Trophoblast cell (in vitro differentiated cells and primary cell): Measurements from ENCODE around the gene NDUFAF8.

Source experiments
- DNase-seq, 2 donors: peaks; one replicate each; pipeline ENCODE4 v3.0.0-alpha.2; 2016
- H2AFZ ChIP-seq: 2 replicates; pipeline ENCODE4 v1.6.1; 2013; ENCODE audit warnings: low read length, moderate library complexity, mild to moderate bottlenecking; ENCODE audit not compliant: insufficient read depth, poor library complexity
- H2AK5ac ChIP-seq: 2 replicates; pipeline ENCODE4 v1.6.1; 2013; ENCODE audit warnings: mild to moderate bottlenecking, low read length
- H2BK120ac ChIP-seq: 2 replicates; pipeline ENCODE4 v1.6.1; 2013; ENCODE audit warnings: low read length, mild to moderate bottlenecking, moderate library complexity; ENCODE audit not compliant: insufficient read depth, poor library complexity
- H2BK12ac ChIP-seq: 2 replicates; pipeline ENCODE4 v1.6.1; 2013; ENCODE audit warnings: mild to moderate bottlenecking, low read length, moderate library complexity
- H2BK5ac ChIP-seq: 2 replicates; pipeline ENCODE4 v1.6.1; 2013; ENCODE audit warnings: low read length, low read depth, moderate library complexity, mild to moderate bottlenecking; ENCODE audit not compliant: poor library complexity
- H3K14ac ChIP-seq: 2 replicates; pipeline ENCODE4 v1.6.1; 2013; ENCODE audit warnings: mild to moderate bottlenecking, low read length
- H3K18ac ChIP-seq: 2 replicates; pipeline ENCODE4 v1.6.1; 2013; ENCODE audit warnings: mild to moderate bottlenecking, low read length
- H3K23ac ChIP-seq: 2 replicates; pipeline ENCODE4 v1.6.1; 2013; ENCODE audit warnings: low read length
- H3K27ac ChIP-seq: 2 replicates; pipeline ENCODE4 v1.5.1; 2013; ENCODE audit warnings: low read depth, mild to moderate bottlenecking, inconsistent platforms, low read length, moderate library complexity
- H3K27me3 ChIP-seq: 2 replicates; pipeline ENCODE4 v1.6.1; 2013; ENCODE audit warnings: inconsistent platforms, mild to moderate bottlenecking, low read length, moderate library complexity; ENCODE audit not compliant: insufficient read depth
- H3K36me3 ChIP-seq, 2 experiments: 1 replicate in 1 of 2; 2 replicates in 1 of 2; pipeline ENCODE4 v1.6.1; 2013; ENCODE audit warnings: low read length in 2 of 2, mild to moderate bottlenecking in 2 of 2, moderate library complexity in 1 of 2; ENCODE audit not compliant: insufficient read depth in 2 of 2, control insufficient read depth in 1 of 2
- H3K4ac ChIP-seq: 2 replicates; pipeline ENCODE4 v1.6.1; 2013; ENCODE audit warnings: low read depth, mild to moderate bottlenecking, low read length, moderate library complexity
- H3K4me1 ChIP-seq, 2 experiments: 1 replicate in 1 of 2; 2 replicates in 1 of 2; pipeline ENCODE4 v1.6.1; 2013; ENCODE audit warnings: low read length in 2 of 2, mild to moderate bottlenecking in 2 of 2, moderate library complexity in 1 of 2; ENCODE audit not compliant: insufficient read depth in 2 of 2, control insufficient read depth in 1 of 2
- H3K4me2 ChIP-seq: 2 replicates; pipeline ENCODE4 v1.6.1; 2013; ENCODE audit warnings: inconsistent platforms, mild to moderate bottlenecking, low read length, moderate library complexity
- H3K4me3 ChIP-seq: 2 replicates; pipeline ENCODE4 v1.5.1; 2013; ENCODE audit warnings: mild to moderate bottlenecking, low read depth, low read length, inconsistent platforms
- H3K79me1 ChIP-seq: one replicate; pipeline ENCODE4 v1.6.1; 2013; ENCODE audit warnings: low read length
- H3K79me2 ChIP-seq: 2 replicates; pipeline ENCODE4 v1.6.1; 2013; ENCODE audit warnings: low read length, mild to moderate bottlenecking; ENCODE audit not compliant: control insufficient read depth, insufficient read depth, poor library complexity
- H3K9ac ChIP-seq: 2 replicates; pipeline ENCODE4 v1.6.1; 2013; ENCODE audit warnings: mild to moderate bottlenecking, low read length
- H3K9me3 ChIP-seq: 2 replicates; pipeline ENCODE4 v1.6.1; 2013; ENCODE audit warnings: low read depth, mild to moderate bottlenecking, control low read depth, inconsistent platforms, low read length; ENCODE audit not compliant: insufficient read depth
- H4K12ac ChIP-seq: 2 replicates; pipeline ENCODE4 v1.6.1; 2013; ENCODE audit warnings: low read depth, mild to moderate bottlenecking, low read length, moderate library complexity
- H4K8ac ChIP-seq: 2 replicates; pipeline ENCODE4 v1.6.1; 2013; ENCODE audit warnings: low read depth, mild to moderate bottlenecking, low read length, moderate library complexity
- H4K91ac ChIP-seq: one replicate; pipeline ENCODE4 v1.6.1; 2013; ENCODE audit warnings: low read depth, mild to moderate bottlenecking, low read length, moderate library complexity
- WGBS: extraction: QIAGEN DNeasy Blood & Tissue Kit; methylation state at CpG from one replicate; pipeline ENCODE4 v1.1.7; 2013; ENCODE audit warnings: missing lambda C conversion rate; ENCODE audit not compliant: insufficient read length, insufficient coverage; ENCODE audit errors: extremely low coverage; 5-methylcytosine and 5-hydroxymethylcytosine counted together

NDUFAF8 gene

GRCh38 chr17:81228420-81228819, 10.7 kb upstream of the NDUFAF8 start:
- no peak overlapping the region for H3K23ac ChIP-seq
- peaks cover 4% of the 10 kb centered on the region for H3K9me3 ChIP-seq
- H3K27ac ChIP-seq, result no peak overlapping the region
- DNase-seq, result peak in 1 of 2 donors; percentile 19
- H2BK12ac ChIP-seq, result no peak overlapping the region
- H3K9ac ChIP-seq, result no peak overlapping the region
- no peak overlapping the region for H3K14ac ChIP-seq
- no peak overlapping the region for H3K18ac ChIP-seq
- H3K4me1 ChIP-seq, result peaks cover 0 to 4% of the 10 kb centered on the region in 2 experiments
- H2BK5ac ChIP-seq, result no peak overlapping the region
- H2BK120ac ChIP-seq, result no peak overlapping the region
- no peak overlapping the region for H3K4ac ChIP-seq
- no peak overlapping the region for H3K4me2 ChIP-seq
- WGBS, result no CpG with 5 or more reads among the region's 9 CpGs
- peaks cover under 1% of the 10 kb centered on the region for H3K79me2 ChIP-seq
- H4K12ac ChIP-seq, result no peak overlapping the region
- peaks cover under 1% of the 10 kb centered on the region for H3K79me1 ChIP-seq
- H3K4me3 ChIP-seq, result no peak overlapping the region
- no peak overlapping the region for H2AFZ ChIP-seq
- H4K8ac ChIP-seq, result no peak overlapping the region
- no peak overlapping the region for H2AK5ac ChIP-seq
- H3K27me3 ChIP-seq, result no peaks in the 10 kb centered on the region
- no peak overlapping the region for H4K91ac ChIP-seq
- H3K36me3 ChIP-seq, result peaks cover 28 to 34% of the 10 kb centered on the region in 2 experiments

DNA sequence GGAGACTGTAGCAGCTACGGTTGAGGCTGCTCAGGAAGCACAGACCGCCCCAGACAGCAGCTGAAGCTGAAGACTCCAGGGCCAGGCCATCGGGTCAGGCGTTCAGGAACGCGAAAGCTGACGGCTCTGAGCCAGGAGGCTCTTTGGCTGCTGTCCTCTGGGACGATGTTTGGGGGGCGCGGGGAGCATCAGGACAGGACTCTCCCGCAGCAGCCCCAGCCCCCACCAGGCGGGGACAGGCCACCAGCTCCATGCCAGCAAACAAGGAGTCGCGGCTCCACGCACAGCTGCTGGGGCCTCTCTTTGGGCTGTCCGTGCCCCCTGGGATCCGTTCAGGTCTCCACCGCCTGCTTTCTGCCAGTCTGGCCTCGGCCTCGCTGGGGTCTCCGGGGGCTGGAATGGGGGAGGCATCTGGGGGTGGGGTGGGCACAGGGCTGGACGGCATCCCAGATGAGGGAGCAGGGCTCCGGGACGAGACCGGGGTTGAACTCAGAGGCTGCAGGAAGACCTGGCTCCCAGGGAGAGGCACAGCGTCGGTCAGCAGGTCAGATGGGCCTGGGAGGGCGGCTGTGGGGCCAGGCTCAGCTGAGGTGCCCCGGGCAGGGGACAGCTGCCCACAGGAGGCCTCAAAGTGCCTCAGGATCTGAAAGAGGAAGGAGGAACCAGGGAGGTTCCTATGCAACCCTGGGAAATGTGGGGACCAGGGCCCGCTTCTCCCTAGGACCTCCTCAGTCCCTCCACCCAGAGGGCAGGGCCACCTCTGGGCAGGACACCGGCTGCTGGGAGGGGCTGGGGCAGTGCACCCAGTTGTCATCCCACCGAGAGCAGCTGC, 10.1 kb upstream of the NDUFAF8 start:
- H3K27ac ChIP-seq, result no peak overlapping the region
- peaks cover 4% of the 10 kb centered on the region for H3K9me3 ChIP-seq
- no peak overlapping the region for H4K91ac ChIP-seq
- H3K4me2 ChIP-seq, result no peak overlapping the region
- no peak overlapping the region for H2BK5ac ChIP-seq
- no peak overlapping the region for H2AFZ ChIP-seq
- H4K8ac ChIP-seq, result no peak overlapping the region
- no peak overlapping the region for H3K14ac ChIP-seq
- H3K79me1 ChIP-seq, result no peaks in the 10 kb centered on the region
- WGBS, result no CpG with 5 or more reads among the region's 32 CpGs
- no peak overlapping the region for H3K4ac ChIP-seq
- H3K4me3 ChIP-seq, result no peak overlapping the region
- no peak overlapping the region for H4K12ac ChIP-seq
- peaks cover 0 to 4% of the 10 kb centered on the region in 2 experiments for H3K4me1 ChIP-seq
- no peak overlapping the region for H3K23ac ChIP-seq
- H3K36me3 ChIP-seq, result peaks cover 30 to 37% of the 10 kb centered on the region in 2 experiments
- no peak overlapping the region for H2BK12ac ChIP-seq
- H3K27me3 ChIP-seq, result no peaks in the 10 kb centered on the region
- H2AK5ac ChIP-seq, result no peak overlapping the region
- H3K79me2 ChIP-seq, result no peaks in the 10 kb centered on the region
- H3K9ac ChIP-seq, result no peak overlapping the region
- no peak overlapping the region for H3K18ac ChIP-seq
- DNase-seq, result no peak
- H2BK120ac ChIP-seq, result no peak overlapping the region

GRCh38 chr17:81229666-81229920, 9.5 kb upstream of the NDUFAF8 start:
- Histone ChIP-seq H3K23ac (no peak overlapping the region), H2BK5ac (no peak overlapping the region), H3K36me3 (peaks cover 30 to 37% of the 10 kb centered on the region in 2 experiments), H3K9ac (no peak overlapping the region), H2AFZ (no peak overlapping the region), H3K14ac (no peak overlapping the region), H2BK120ac (no peak overlapping the region), H3K4me3 (no peak overlapping the region), H4K12ac (no peak overlapping the region), H4K91ac (no peak overlapping the region), H3K79me1 (no peaks in the 10 kb centered on the region), H3K4me1 (peaks cover 0 to 4% of the 10 kb centered on the region in 2 experiments), H2BK12ac (no peak overlapping the region), H2AK5ac (no peak overlapping the region), H3K9me3 (peaks cover 4% of the 10 kb centered on the region), H3K18ac (no peak overlapping the region), H3K27me3 (no peaks in the 10 kb centered on the region), H3K27ac (no peak overlapping the region), H3K4ac (no peak overlapping the region), H3K4me2 (no peak overlapping the region), H3K79me2 (no peaks in the 10 kb centered on the region), H4K8ac (no peak overlapping the region)
- no peak for DNase-seq
- no CpG with 5 or more reads among the region's 14 CpGs for WGBS

DNA sequence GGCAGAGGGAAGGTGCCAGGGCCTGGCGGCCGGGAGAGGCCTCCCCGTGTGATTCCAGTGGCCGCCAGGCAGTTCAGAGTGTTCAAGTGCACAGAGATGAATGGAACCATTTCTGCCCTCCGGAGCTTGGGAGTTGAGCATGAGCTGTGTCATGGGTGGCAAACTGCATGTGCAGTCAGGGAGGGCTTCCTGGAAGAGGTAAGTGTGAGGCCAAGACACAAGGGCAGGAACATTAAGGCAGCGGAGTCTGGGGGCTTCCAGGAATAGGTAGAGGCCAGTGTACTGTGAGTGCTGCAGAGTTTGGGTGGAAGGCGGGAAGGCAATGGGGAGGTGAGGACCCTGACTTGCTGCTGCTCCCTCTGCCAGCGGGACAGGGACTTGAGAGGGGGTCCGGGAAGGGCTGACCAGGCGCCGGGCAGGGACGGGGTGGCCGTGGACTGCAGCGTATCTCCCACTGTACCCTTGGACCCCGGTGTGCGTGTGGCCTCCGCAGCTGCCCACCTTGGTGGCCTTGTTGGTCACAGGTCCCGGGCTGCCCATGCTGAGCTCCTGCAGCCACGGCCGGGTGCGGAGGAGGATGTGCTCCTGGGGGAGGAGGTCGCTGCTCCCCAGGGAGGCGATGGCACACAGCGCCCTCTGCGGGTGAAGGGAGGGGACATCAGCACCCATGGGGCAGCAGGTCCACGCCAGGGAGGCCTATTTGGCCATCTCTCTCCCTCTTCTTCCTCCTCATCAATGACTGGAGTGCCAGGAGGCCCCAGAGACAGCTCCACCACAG, 8.9 kb upstream of the NDUFAF8 start:
- no peak overlapping the region for H2BK12ac ChIP-seq
- no peaks in the 10 kb centered on the region for H3K79me1 ChIP-seq
- H3K14ac ChIP-seq, result no peak overlapping the region
- no peak overlapping the region for H2BK5ac ChIP-seq
- no peak overlapping the region for H3K4me2 ChIP-seq
- no peaks in the 10 kb centered on the region for H3K27me3 ChIP-seq
- H4K12ac ChIP-seq, result no peak overlapping the region
- no CpG with 5 or more reads among the region's 26 CpGs for WGBS
- peaks cover 30 to 37% of the 10 kb centered on the region in 2 experiments for H3K36me3 ChIP-seq
- no peaks in the 10 kb centered on the region for H3K79me2 ChIP-seq
- H2AFZ ChIP-seq, result no peak overlapping the region
- H3K23ac ChIP-seq, result no peak overlapping the region
- peak in 1 of 2 donors; percentile 40 for DNase-seq
- no peak overlapping the region for H3K4me3 ChIP-seq
- H3K27ac ChIP-seq, result no peak overlapping the region
- H3K18ac ChIP-seq, result no peak overlapping the region
- peaks cover 4% of the 10 kb centered on the region for H3K9me3 ChIP-seq
- H4K8ac ChIP-seq, result no peak overlapping the region
- H2AK5ac ChIP-seq, result no peak overlapping the region
- no peak overlapping the region for H3K4ac ChIP-seq
- H2BK120ac ChIP-seq, result no peak overlapping the region
- no peak overlapping the region for H4K91ac ChIP-seq
- peaks cover 0 to 4% of the 10 kb centered on the region in 2 experiments for H3K4me1 ChIP-seq
- H3K9ac ChIP-seq, result no peak overlapping the region
